Measurements from ENCODE around the gene NOB1.
"Not testable (repeated sequence)": the region's sequence is repeated elsewhere in the genome, so short reads cannot be mapped to it uniquely, and the experiment has no call there.

Gene NOB1

DNA sequence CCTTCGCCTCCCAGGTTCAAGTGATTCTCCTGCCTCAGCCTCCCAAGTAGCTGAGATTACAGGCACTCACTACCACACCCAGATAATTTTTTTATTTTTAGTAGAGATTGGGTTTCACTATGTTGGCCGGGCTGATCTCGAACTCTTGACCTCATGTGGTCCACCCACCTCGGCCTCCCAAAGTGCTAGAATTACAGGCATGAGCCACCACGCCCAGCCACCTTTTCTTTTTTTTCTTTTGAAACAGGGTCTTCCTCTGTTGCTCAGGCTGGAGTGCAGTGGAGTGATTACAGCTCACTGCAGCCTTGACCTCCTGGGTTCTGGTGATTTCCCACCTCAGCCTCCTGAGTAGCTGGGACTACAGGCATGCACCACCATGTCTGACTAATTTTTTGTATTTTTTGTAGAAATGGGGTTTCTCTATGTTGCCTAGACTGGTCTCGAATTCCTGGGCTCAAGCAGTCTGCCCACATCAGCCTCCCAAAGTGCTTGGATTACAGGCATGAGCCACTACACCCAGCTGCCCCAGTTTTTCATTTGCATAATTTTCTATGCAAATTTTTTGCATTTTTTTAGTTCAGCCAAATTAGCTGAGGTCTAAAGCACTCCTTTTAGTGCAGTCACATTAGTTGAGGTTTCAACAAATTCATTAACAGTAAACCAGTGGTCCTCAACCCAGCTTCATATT lies 18.7 kb upstream of the NOB1 start:
- Mint-ChIP-seq H3K4me3 (peak overlapping the region; percentile 22 to 33), H3K9me3 (peaks cover 0 to 3% of the 10 kb centered on the region in 2 donors), H3K4me1 (ENCODE audit: low read depth in 2 of 2) (peaks cover 23 to 51% of the 10 kb centered on the region in 2 donors), H3K36me3 (ENCODE audit: insufficient read depth) (peaks cover 7% of the 10 kb centered on the region), H3K27ac (peak overlapping the region; percentile 53 to 54), H3K27me3 (no peaks in the 10 kb centered on the region)
- DNase-seq (no peak), ATAC-seq (replicated peaks) (no peak)

GRCh38 chr16:69771651-69771967 lies 16.9 kb upstream of the NOB1 start:
- DNase-seq (no peak), ATAC-seq (replicated peaks) (no peak)
- H3K27me3 Mint-ChIP-seq: no peaks in the 10 kb centered on the region
- H3K4me3 Mint-ChIP-seq: no peak overlapping the region
- H3K4me1 Mint-ChIP-seq (ENCODE audit: low read depth in 2 of 2): peaks cover 24 to 55% of the 10 kb centered on the region in 2 donors
- peaks cover 0 to 3% of the 10 kb centered on the region in 2 donors for H3K9me3 Mint-ChIP-seq
- peak overlapping the region; percentile 9 to 53 for H3K27ac Mint-ChIP-seq
- H3K36me3 Mint-ChIP-seq (ENCODE audit: insufficient read depth): peaks cover 4% of the 10 kb centered on the region

GRCh38 chr16:69769404-69769803 lies 14.7 kb upstream of the NOB1 start:
- H3K27ac Mint-ChIP-seq: peak overlapping the region in 1 of 2 donors; percentile 33
- H3K4me1 Mint-ChIP-seq (ENCODE audit: low read depth in 2 of 2): peaks cover 26 to 55% of the 10 kb centered on the region in 2 donors
- H3K9me3 Mint-ChIP-seq: no peaks in the 10 kb centered on the region
- H3K4me3 Mint-ChIP-seq: no peak overlapping the region
- H3K27me3 Mint-ChIP-seq: no peaks in the 10 kb centered on the region
- DNase-seq (no peak), ATAC-seq (replicated peaks) (no peak)
- peaks cover 4% of the 10 kb centered on the region for H3K36me3 Mint-ChIP-seq (ENCODE audit: insufficient read depth)

GRCh38 chr16:69768666-69769065 lies 13.9 kb upstream of the NOB1 start:
- no peak for DNase-seq
- peaks cover 21 to 51% of the 10 kb centered on the region in 2 donors for H3K4me1 Mint-ChIP-seq (ENCODE audit: low read depth in 2 of 2)
- peaks cover 4% of the 10 kb centered on the region for H3K36me3 Mint-ChIP-seq (ENCODE audit: insufficient read depth)
- H3K4me3 Mint-ChIP-seq: no peak overlapping the region
- no peaks in the 10 kb centered on the region for H3K9me3 Mint-ChIP-seq
- H3K27ac Mint-ChIP-seq: no peak overlapping the region
- H3K27me3 Mint-ChIP-seq: no peaks in the 10 kb centered on the region
- ATAC-seq (replicated peaks): no peak

DNA sequence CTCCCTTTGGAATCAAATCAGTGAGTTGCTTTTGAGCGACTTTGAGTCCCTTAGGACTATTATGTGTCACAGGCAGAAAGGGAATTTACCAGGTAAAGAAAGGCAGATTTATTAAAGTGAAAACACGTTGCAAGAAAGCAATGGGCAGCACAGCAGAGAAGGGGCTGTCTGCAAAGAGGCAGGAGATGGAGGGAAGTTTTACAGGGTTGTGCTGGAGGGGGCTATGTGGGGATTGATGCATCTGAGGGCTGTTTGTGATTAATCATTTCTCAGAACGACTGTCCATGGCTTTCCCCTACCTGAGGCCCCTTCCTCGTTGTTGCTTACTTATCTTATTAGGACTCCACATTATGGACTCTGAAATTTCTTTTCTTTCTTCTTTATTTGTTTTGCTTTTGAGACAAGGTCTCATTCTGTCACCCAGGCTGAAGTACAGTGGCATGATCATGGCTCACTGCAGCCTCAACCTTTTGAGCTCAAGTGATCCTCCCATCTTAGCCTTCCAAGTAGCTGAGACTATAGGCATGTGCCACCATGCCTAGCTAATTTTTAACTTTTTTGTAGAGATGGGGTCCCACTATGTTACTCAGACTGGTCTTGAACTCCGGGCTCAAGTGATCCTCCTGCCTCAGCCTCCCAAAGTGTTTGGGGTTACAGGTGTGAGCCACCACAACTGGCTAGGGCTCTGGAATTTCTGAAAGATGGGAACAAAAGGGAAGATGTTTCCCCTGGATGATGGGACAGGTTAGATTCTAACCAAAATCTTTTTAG lies 12.9 kb upstream of the NOB1 start:
- Mint-ChIP-seq H3K4me1 (ENCODE audit: low read depth in 2 of 2) (peaks cover 18 to 49% of the 10 kb centered on the region in 2 donors), H3K9me3 (no peaks in the 10 kb centered on the region), H3K27me3 (no peaks in the 10 kb centered on the region), H3K36me3 (ENCODE audit: insufficient read depth) (peaks cover 12% of the 10 kb centered on the region), H3K4me3 (no peak overlapping the region), H3K27ac (peak overlapping the region in 1 of 2 donors; percentile 32)
- ATAC-seq (replicated peaks): no peak
- DNase-seq: no peak

DNA sequence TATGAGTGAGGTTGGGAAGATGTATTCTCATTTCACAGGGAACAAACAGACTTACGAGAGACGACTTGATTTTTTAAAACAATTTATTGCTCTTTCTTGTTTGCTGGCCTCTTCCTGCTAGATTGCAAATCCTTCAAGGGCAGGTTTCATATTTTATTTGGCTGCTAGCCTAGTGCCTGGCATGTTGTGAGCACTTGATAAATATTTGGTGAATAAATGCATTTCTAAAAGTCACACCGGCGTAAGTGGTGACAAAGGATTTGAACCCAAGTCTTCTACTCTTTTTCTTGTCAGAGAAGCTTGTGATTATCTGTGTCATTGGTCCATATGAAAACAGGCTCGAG lies 8.8 kb upstream of the NOB1 start:
- Mint-ChIP-seq H3K36me3 (ENCODE audit: insufficient read depth) (peaks cover 20% of the 10 kb centered on the region), H3K27ac (peak overlapping the region; percentile 97 to 98)

GRCh38 chr16:69762814-69763598 lies 8.3 kb upstream of the NOB1 start:
- Mint-ChIP-seq H3K27me3 (no peaks in the 10 kb centered on the region), H3K9me3 (no peaks in the 10 kb centered on the region), H3K4me3 (peak overlapping the region; percentile 85 to 91), H3K27ac (peak overlapping the region; percentile 97 to 98), H3K36me3 (ENCODE audit: insufficient read depth) (peaks cover 24% of the 10 kb centered on the region), H3K4me1 (ENCODE audit: low read depth in 2 of 2) (peaks cover 13 to 27% of the 10 kb centered on the region in 2 donors)
- ATAC-seq (replicated peaks) (peak; percentile 42), DNase-seq (peak in 1 of 3 experiments; percentile 18)

More for the DNA sequence above, 8.8 kb upstream of the NOB1 start:
- Mint-ChIP-seq H3K27me3 (no peaks in the 10 kb centered on the region), H3K9me3 (no peaks in the 10 kb centered on the region), H3K4me1 (ENCODE audit: low read depth in 2 of 2) (peaks cover 13 to 29% of the 10 kb centered on the region in 2 donors), H3K4me3 (peak overlapping the region; percentile 85 to 91)
- ATAC-seq (replicated peaks): no peak
- DNase-seq: no peak

- H3K9me3 Mint-ChIP-seq: no peaks in the 10 kb centered on the region
- peak; percentile 65 to 71 (median 69) for DNase-seq
- peaks cover 0 to 1% of the 10 kb centered on the region in 2 donors for H3K27me3 Mint-ChIP-seq
- H3K4me3 Mint-ChIP-seq: peak within 1 kb of the TSS; percentile 85 to 91
- peak; percentile 85 for ATAC-seq (replicated peaks)
- H3K27ac Mint-ChIP-seq: peak within 1 kb of the TSS; percentile 97 to 98
- H3K4me1 Mint-ChIP-seq (ENCODE audit: low read depth in 2 of 2): peaks cover 11 to 24% of the 10 kb centered on the region in 2 donors
- H3K36me3 Mint-ChIP-seq (ENCODE audit: insufficient read depth): peaks cover 24% of the 10 kb centered on the region
Observed at GRCh38 chr16:69761983-69762813, 7.5 kb upstream of the NOB1 start, which contains the start of gene WWP2. WWP2 (plus strand) TSS chr16:69762332; CDS start chr16:69787011, 24,679 bp downstream.

DNA sequence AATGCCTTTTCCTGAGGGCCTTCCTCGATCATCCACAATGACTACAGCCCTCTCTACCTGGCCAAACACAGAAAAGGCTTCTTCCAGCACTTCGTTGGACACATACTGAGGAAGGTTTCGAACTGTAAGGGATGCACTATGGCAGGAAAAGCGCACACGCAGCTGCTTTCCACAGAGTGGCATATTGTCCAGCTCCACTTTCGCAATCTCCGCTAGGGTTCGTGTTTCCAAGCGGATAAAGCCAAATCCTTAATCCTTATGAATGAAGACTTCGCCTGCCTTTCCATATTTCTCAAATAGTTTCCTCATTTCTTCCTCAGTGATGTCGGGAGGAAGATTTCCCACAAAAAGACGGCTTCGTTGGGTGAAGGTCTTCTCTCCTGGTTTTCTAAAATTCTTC lies 2.6 kb upstream of the NOB1 start:
- not testable (repeated sequence) for H3K9me3 Mint-ChIP-seq; H3K4me3 Mint-ChIP-seq; ATAC-seq (replicated peaks); DNase-seq; H3K27me3 Mint-ChIP-seq; H3K27ac Mint-ChIP-seq
- Mint-ChIP-seq H3K36me3 (ENCODE audit: insufficient read depth) (peaks cover 29% of the 10 kb centered on the region), H3K4me1 (ENCODE audit: low read depth in 2 of 2) (peaks cover 24 to 26% of the 10 kb centered on the region in 2 donors)

GRCh38 chr16:69756705-69757104 lies 2.0 kb upstream of the NOB1 start:
- Mint-ChIP-seq H3K27me3 (peaks cover 0 to 9% of the 10 kb centered on the region in 2 donors), H3K27ac (no peak overlapping the region), H3K9me3 (no peaks in the 10 kb centered on the region), H3K4me1 (ENCODE audit: low read depth in 2 of 2) (peaks cover 27 to 31% of the 10 kb centered on the region in 2 donors), H3K36me3 (ENCODE audit: insufficient read depth) (peaks cover 29% of the 10 kb centered on the region), H3K4me3 (peak overlapping the region in 1 of 2 donors; percentile 20)
- ATAC-seq (replicated peaks) (no peak), DNase-seq (no peak)

DNA sequence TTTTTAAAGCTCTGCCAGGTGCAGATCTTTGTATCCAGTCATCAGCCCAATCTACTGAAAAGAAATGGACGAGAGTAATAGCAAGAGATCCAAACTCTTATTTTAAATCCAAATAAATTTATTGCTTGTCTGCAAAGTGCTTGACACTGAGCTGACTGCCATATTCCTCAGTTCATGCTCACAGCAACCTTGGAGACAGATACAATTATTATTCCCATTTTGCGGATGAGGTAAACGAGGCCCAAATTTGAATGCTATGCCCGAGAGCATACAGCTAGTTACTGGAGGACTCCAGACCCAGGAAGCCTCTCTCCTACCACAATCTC lies 620 bp downstream of the NOB1 start:
- ATAC-seq (replicated peaks): no peak
- peaks cover 27 to 31% of the 10 kb centered on the region in 2 donors for H3K4me1 Mint-ChIP-seq (ENCODE audit: low read depth in 2 of 2)
- H3K4me3 Mint-ChIP-seq: peak overlapping the region; percentile 98 to 100
- no peak for DNase-seq
- peaks cover 44% of the 10 kb centered on the region for H3K36me3 Mint-ChIP-seq (ENCODE audit: insufficient read depth)
- H3K27me3 Mint-ChIP-seq: peaks cover 0 to 9% of the 10 kb centered on the region in 2 donors
- peak overlapping the region; percentile 96 to 100 for H3K27ac Mint-ChIP-seq
- H3K9me3 Mint-ChIP-seq: no peaks in the 10 kb centered on the region

- DNase-seq (no peak), ATAC-seq (replicated peaks) (no peak)
- Mint-ChIP-seq H3K9me3 (no peaks in the 10 kb centered on the region), H3K4me1 (ENCODE audit: low read depth in 2 of 2) (peaks cover 15 to 24% of the 10 kb centered on the region in 2 donors), H3K36me3 (ENCODE audit: insufficient read depth) (peaks cover 78% of the 10 kb centered on the region), H3K27me3 (no peaks in the 10 kb centered on the region), H3K4me3 (no peak overlapping the region), H3K27ac (no peak overlapping the region)
Observed at GRCh38 chr16:69748694-69749345, 5.9 kb downstream of the NOB1 start.

Measured in effector memory CD8-positive, alpha-beta T cell (primary cell).